NCI-H2029 treated with DMSO at 0.1 percent for 48 hours (cell line): ENCODE results near the gene ADGRV1.
"Not testable (repeated sequence)": the region's sequence is repeated elsewhere in the genome, so short reads cannot be mapped to it uniquely, and the experiment has no call there.

Experiments
- DNase-seq: peaks from one replicate; lab custom pipeline; 2025; lab: John Stamatoyannopoulos, UW

Gene ADGRV1

GRCh38 chr5:90551376-90551775 lies 7.2 kb upstream of the ADGRV1 start:
- no peak for DNase-seq

GRCh38 chr5:90553711-90554110 lies 4.9 kb upstream of the ADGRV1 start:
- DNase-seq, result no peak

GRCh38 chr5:90554358-90555006 lies 4.1 kb upstream of the ADGRV1 start:
- no peak for DNase-seq

GRCh38 chr5:90555666-90556065 lies 2.9 kb upstream of the ADGRV1 start:
- no peak for DNase-seq

GRCh38 chr5:90557391-90557790 lies 1.2 kb upstream of the ADGRV1 start:
- DNase-seq, result no peak

GRCh38 chr5:90557871-90558270 lies 726 bp upstream of the ADGRV1 start:
- no peak for DNase-seq

- DNase-seq, result no peak
Measured at GRCh38 chr5:90560771-90561170, 2.2 kb downstream of the ADGRV1 start.

GRCh38 chr5:90561766-90562165 lies 3.2 kb downstream of the ADGRV1 start:
- no peak for DNase-seq

- no peak for DNase-seq
Measured at GRCh38 chr5:90562341-90562740, 3.7 kb downstream of the ADGRV1 start.

- DNase-seq, result no peak
Measured at GRCh38 chr5:90563108-90563507, 4.5 kb downstream of the ADGRV1 start.

- DNase-seq, result no peak
Measured at GRCh38 chr5:90565491-90565890, 6.9 kb downstream of the ADGRV1 start.

GRCh38 chr5:90569084-90569483 lies 10.5 kb downstream of the ADGRV1 start:
- no peak for DNase-seq

- no peak for DNase-seq
Measured at GRCh38 chr5:90570034-90570433, 11.4 kb downstream of the ADGRV1 start.

- DNase-seq, result no peak
Measured at GRCh38 chr5:90571147-90571773, 12.7 kb downstream of the ADGRV1 start.

GRCh38 chr5:90575712-90576111 lies 17.1 kb downstream of the ADGRV1 start:
- DNase-seq, result no peak

- DNase-seq, result not testable (repeated sequence)
Measured at GRCh38 chr5:90576566-90576965, 18.0 kb downstream of the ADGRV1 start.

GRCh38 chr5:90579905-90580304 lies 21.3 kb downstream of the ADGRV1 start:
- DNase-seq, result not testable (repeated sequence)

- no peak for DNase-seq
Measured at GRCh38 chr5:90581956-90582355, 23.4 kb downstream of the ADGRV1 start.

GRCh38 chr5:90585337-90585986 lies 26.9 kb downstream of the ADGRV1 start:
- no peak for DNase-seq

- no peak for DNase-seq
Measured at GRCh38 chr5:90586469-90586868, 27.9 kb downstream of the ADGRV1 start.

- DNase-seq, result no peak
Measured at GRCh38 chr5:90590170-90590569, 31.6 kb downstream of the ADGRV1 start.

GRCh38 chr5:90593083-90593482 lies 34.5 kb downstream of the ADGRV1 start:
- not testable (repeated sequence) for DNase-seq

GRCh38 chr5:90595766-90596165 lies 37.2 kb downstream of the ADGRV1 start:
- not testable (repeated sequence) for DNase-seq
